Immature natural killer cell (primary cell): ENCODE data around the gene TCF3. TPM values are rescaled to one million over a fixed set of nuclear protein-coding genes. Genes with fewer than 3 reads are reported as not detected.
"Not testable (repeated sequence)": the region's sequence is repeated elsewhere in the genome, so short reads cannot be mapped to it uniquely, and the experiment has no call there.

ENCODE experiments used
- DNase-seq, 3 donors: peaks; one replicate each; pipeline ENCODE4 v3.0.0; 2022; ENCODE audit warnings: mixed read lengths in 1 of 3
- H3K27ac Mint-ChIP-seq, 6 donors: one replicate each; pipeline ENCODE4 v1.8.0; 2020; ENCODE audit warnings: mixed read lengths in 6 of 6, mild to moderate bottlenecking in 5 of 6, inconsistent platforms in 4 of 6, moderate library complexity in 3 of 6
- H3K27me3 Mint-ChIP-seq, 3 donors: one replicate each; pipeline ENCODE4 v1.8.0; 2020 to 2021; ENCODE audit warnings: low read depth in 3 of 3, mild to moderate bottlenecking in 3 of 3, mixed read lengths in 3 of 3, moderate library complexity in 3 of 3, inconsistent platforms in 1 of 3
- H3K36me3 Mint-ChIP-seq, 3 donors: one replicate each; pipeline ENCODE4 v1.8.0; 2020; ENCODE audit warnings: mixed read lengths in 3 of 3, inconsistent platforms in 2 of 3, mild to moderate bottlenecking in 2 of 3
- H3K4me1 Mint-ChIP-seq, 2 donors: one replicate each; pipeline ENCODE4 v1.8.0; 2020; ENCODE audit warnings: inconsistent platforms in 2 of 2, mild to moderate bottlenecking in 2 of 2, mixed read lengths in 2 of 2, moderate library complexity in 1 of 2
- H3K4me3 Mint-ChIP-seq, 5 donors: one replicate each; pipeline ENCODE4 v1.8.0; 2020; ENCODE audit warnings: mild to moderate bottlenecking in 5 of 5, mixed read lengths in 5 of 5, inconsistent platforms in 3 of 5, moderate library complexity in 3 of 5
- H3K9me3 Mint-ChIP-seq, 6 donors: one replicate each; pipeline ENCODE4 v1.8.0; 2020; ENCODE audit warnings: mild to moderate bottlenecking in 6 of 6, mixed read lengths in 6 of 6, inconsistent platforms in 4 of 6, moderate library complexity in 3 of 6
- polyA plus RNA-seq, 3 donors: library from polyadenylated mRNA; unstranded; fragments of 300-500 nt; fragmentation: Illumina TruSeq; gene quantifications; one replicate each; pipeline ENCODE4 v1.2.3, GENCODE V29; 2021

Gene TCF3
- polyA plus RNA-seq, 3 donors from 2014 or later = 1.9 to 6.3 (median 6.0) TPM

- Mint-ChIP-seq H3K4me3 (peak overlapping the region; percentile 89 to 95 (median 91)), H3K36me3 (no peaks in the 10 kb centered on the region), H3K9me3 (no peaks in the 10 kb centered on the region), H3K27me3 (peaks cover 9 to 16% (median 13%) of the 10 kb centered on the region in 3 donors), H3K4me1 (peaks cover 11 to 18% of the 10 kb centered on the region in 2 donors), H3K27ac (peak overlapping the region; percentile 73 to 96 (median 94))
- peak; percentile 47 to 54 (median 52) for DNase-seq
Observed at GRCh38 chr19:1651568-1652291, 685 bp downstream of the TCF3 start.

GRCh38 chr19:1650650-1651567 is 1.5 kb downstream of the TCF3 start:
- DNase-seq = peak; percentile 59 to 70 (median 65)
- H3K4me3 Mint-ChIP-seq = peak overlapping the region; percentile 89 to 95 (median 91)
- peak overlapping the region; percentile 73 to 96 (median 94) for H3K27ac Mint-ChIP-seq
- no peaks in the 10 kb centered on the region for H3K9me3 Mint-ChIP-seq
- peaks cover 9 to 16% (median 13%) of the 10 kb centered on the region in 3 donors for H3K27me3 Mint-ChIP-seq
- H3K36me3 Mint-ChIP-seq = no peaks in the 10 kb centered on the region
- peaks cover 11 to 20% of the 10 kb centered on the region in 2 donors for H3K4me1 Mint-ChIP-seq

GRCh38 chr19:1649706-1650649 is 2.4 kb downstream of the TCF3 start:
- Mint-ChIP-seq H3K4me3 (peak overlapping the region; percentile 89 to 95 (median 91)), H3K27ac (peak overlapping the region; percentile 73 to 94 (median 93)), H3K36me3 (no peaks in the 10 kb centered on the region), H3K9me3 (no peaks in the 10 kb centered on the region), H3K27me3 (peaks cover 9 to 16% (median 13%) of the 10 kb centered on the region in 3 donors), H3K4me1 (peaks cover 11 to 20% of the 10 kb centered on the region in 2 donors)
- DNase-seq = no peak

GRCh38 chr19:1648920-1649541 is 3.4 kb downstream of the TCF3 start:
- DNase-seq = no peak
- Mint-ChIP-seq H3K27ac (peak overlapping the region in 2 of 6 donors; percentile 30 to 57), H3K27me3 (peaks cover 9 to 16% (median 13%) of the 10 kb centered on the region in 3 donors), H3K4me3 (peak overlapping the region in 1 of 5 donors; percentile 12), H3K36me3 (no peaks in the 10 kb centered on the region), H3K4me1 (peaks cover 11 to 20% of the 10 kb centered on the region in 2 donors), H3K9me3 (no peaks in the 10 kb centered on the region)

- DNase-seq = no peak
- Mint-ChIP-seq H3K9me3 (no peaks in the 10 kb centered on the region), H3K27me3 (peaks cover 9 to 16% (median 13%) of the 10 kb centered on the region in 3 donors), H3K4me1 (peaks cover 11 to 20% of the 10 kb centered on the region in 2 donors), H3K36me3 (no peaks in the 10 kb centered on the region), H3K4me3 (no peak overlapping the region), H3K27ac (no peak overlapping the region)
Observed at GRCh38 chr19:1648459-1648849, 4.0 kb downstream of the TCF3 start.

- Mint-ChIP-seq H3K27ac (no peak overlapping the region), H3K4me1 (peaks cover 11 to 16% of the 10 kb centered on the region in 2 donors), H3K36me3 (no peaks in the 10 kb centered on the region), H3K9me3 (no peaks in the 10 kb centered on the region), H3K27me3 (peaks cover 6 to 12% (median 11%) of the 10 kb centered on the region in 3 donors), H3K4me3 (no peak overlapping the region)
- no peak for DNase-seq
Observed at GRCh38 chr19:1647501-1648458, 4.6 kb downstream of the TCF3 start.

- no peak for DNase-seq
- Mint-ChIP-seq H3K36me3 (no peaks in the 10 kb centered on the region), H3K27ac (no peak overlapping the region), H3K4me1 (peaks cover 11 to 16% of the 10 kb centered on the region in 2 donors), H3K9me3 (no peaks in the 10 kb centered on the region), H3K4me3 (no peak overlapping the region), H3K27me3 (peaks cover 3 to 11% (median 9%) of the 10 kb centered on the region in 3 donors)
Observed at GRCh38 chr19:1646659-1647453, 5.6 kb downstream of the TCF3 start.

- Mint-ChIP-seq H3K4me3 (no peak overlapping the region), H3K9me3 (no peaks in the 10 kb centered on the region), H3K27ac (no peak overlapping the region), H3K27me3 (peaks cover 1 to 8% (median 6%) of the 10 kb centered on the region in 3 donors), H3K4me1 (peaks cover 9 to 15% of the 10 kb centered on the region in 2 donors), H3K36me3 (no peaks in the 10 kb centered on the region)
- no peak for DNase-seq
Observed at GRCh38 chr19:1646149-1646548, 6.3 kb downstream of the TCF3 start.

DNA sequence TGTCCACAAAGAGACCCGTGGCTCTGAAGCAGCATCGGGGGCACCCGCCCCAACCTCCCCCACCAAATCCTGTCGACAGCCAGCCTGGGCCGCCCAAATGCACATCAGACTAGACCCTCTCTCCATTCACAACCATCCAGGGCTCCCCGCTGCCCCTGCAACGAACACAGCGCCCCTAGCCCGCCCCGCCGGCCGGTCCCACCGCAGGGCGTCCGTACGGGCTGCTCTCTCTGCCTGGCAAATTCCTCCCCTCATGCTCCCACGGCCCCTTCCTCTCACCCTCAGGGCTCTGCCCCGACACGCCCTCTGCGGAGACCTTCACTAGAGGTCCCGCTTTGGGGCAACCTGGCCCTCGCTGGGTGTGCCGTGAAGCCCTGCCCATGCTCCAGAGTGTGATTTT is 7.1 kb downstream of the TCF3 start:
- Mint-ChIP-seq H3K36me3 (no peaks in the 10 kb centered on the region), H3K27me3 (peaks cover 0 to 2% (median 0%) of the 10 kb centered on the region in 3 donors), H3K9me3 (no peaks in the 10 kb centered on the region), H3K27ac (peak overlapping the region in 1 of 6 donors; percentile 74), H3K4me1 (peaks cover under 1 to 7% of the 10 kb centered on the region in 2 donors), H3K4me3 (no peak overlapping the region)
- no peak for DNase-seq

GRCh38 chr19:1644070-1644469 is 8.3 kb downstream of the TCF3 start:
- Mint-ChIP-seq H3K4me3 (no peak overlapping the region), H3K27ac (no peak overlapping the region), H3K27me3 (peaks cover 0 to 2% (median 1%) of the 10 kb centered on the region in 3 donors), H3K36me3 (peaks cover 0 to 4% (median 0%) of the 10 kb centered on the region in 3 donors), H3K4me1 (peaks cover 0 to 5% of the 10 kb centered on the region in 2 donors), H3K9me3 (no peaks in the 10 kb centered on the region)
- DNase-seq = no peak

DNA sequence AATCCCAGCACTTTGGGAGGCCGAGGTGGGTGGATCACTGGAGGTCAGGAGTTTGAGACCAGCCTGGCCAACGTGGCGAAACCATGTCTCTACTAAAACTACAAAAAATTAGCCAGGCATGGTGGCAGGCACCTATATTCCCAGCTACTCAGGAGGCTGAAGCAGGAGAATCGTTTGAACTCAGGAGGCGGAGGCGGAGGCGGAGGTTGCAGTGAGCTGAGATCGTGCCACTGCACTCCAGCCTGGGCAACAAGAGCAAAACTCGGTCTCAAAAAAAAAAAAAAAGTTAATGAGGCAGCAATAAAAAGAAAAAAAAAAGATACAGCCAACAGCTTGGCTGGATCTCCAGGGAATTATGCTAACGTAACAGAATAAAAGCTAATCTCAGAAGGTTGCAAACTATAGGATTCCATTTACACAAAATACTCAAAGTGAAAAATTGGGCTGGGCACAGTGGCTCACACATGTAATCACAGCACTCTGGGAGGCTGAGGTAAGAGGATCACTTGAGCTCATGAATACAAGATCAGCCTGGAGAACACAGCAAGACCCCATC is 11.4 kb downstream of the TCF3 start:
- H3K4me3 Mint-ChIP-seq, H3K9me3 Mint-ChIP-seq, H3K36me3 Mint-ChIP-seq, H3K4me1 Mint-ChIP-seq, DNase-seq, H3K27ac Mint-ChIP-seq, H3K27me3 Mint-ChIP-seq: not testable (repeated sequence)
